Small intestine (tissue), 7 donors: ENCODE data around the gene USP46. TPM values are rescaled to one million over a fixed set of nuclear protein-coding genes. Genes with fewer than 3 reads are reported as not detected.

Experiments
- DNase-seq, 2 donors: peaks; one replicate each; pipeline versions ENCODE4 v3.0.0 to v3.0.0-alpha.2; 2013
- FAIRE-seq: peaks from 2 replicates; lab custom pipeline; 2012; peaks lifted over from hg19 to GRCh38; lab: Jason Lieb, UNC
- H3K27ac ChIP-seq, 3 donors: one replicate each; pipeline ENCODE4 v1.5.1; 2013; ENCODE audit warnings: low read length in 2 of 3, mild to moderate bottlenecking in 2 of 3, control low read depth in 1 of 3, inconsistent platforms in 1 of 3, low read depth in 1 of 3, moderate library complexity in 1 of 3
- H3K27me3 ChIP-seq, 3 donors: one replicate each; pipeline ENCODE4 v1.6.1; 2013; ENCODE audit warnings: low read length in 3 of 3, inconsistent platforms in 1 of 3; ENCODE audit not compliant: control insufficient read depth in 3 of 3, insufficient read depth in 3 of 3
- H3K36me3 ChIP-seq, 3 donors: one replicate each; pipeline ENCODE4 v1.6.1; 2013; ENCODE audit warnings: low read length in 3 of 3, inconsistent platforms in 1 of 3, low read depth in 1 of 3, mild to moderate bottlenecking in 1 of 3, moderate library complexity in 1 of 3; ENCODE audit not compliant: control insufficient read depth in 3 of 3, insufficient read depth in 2 of 3
- H3K4me1 ChIP-seq, 3 donors: one replicate each; pipeline ENCODE4 v1.6.1; 2013; ENCODE audit warnings: low read length in 2 of 3, inconsistent platforms in 1 of 3, low read depth in 1 of 3, mild to moderate bottlenecking in 1 of 3, moderate library complexity in 1 of 3; ENCODE audit not compliant: control insufficient read depth in 3 of 3, insufficient read depth in 2 of 3
- H3K4me3 ChIP-seq, 3 donors: one replicate each; pipeline ENCODE4 v1.5.1; 2013; ENCODE audit warnings: low read length in 3 of 3, control low read depth in 1 of 3, inconsistent platforms in 1 of 3, low read depth in 1 of 3, mild to moderate bottlenecking in 1 of 3, moderate library complexity in 1 of 3
- H3K9me3 ChIP-seq, 2 donors: one replicate each; pipeline ENCODE4 v1.6.1; 2013; ENCODE audit warnings: low read depth in 1 of 2, low read length in 1 of 2; ENCODE audit not compliant: control insufficient read depth in 2 of 2, insufficient read depth in 1 of 2
- WGBS, 3 donors: extraction: QIAGEN DNeasy Blood & Tissue Kit; methylation state at CpG; one replicate each; pipeline ENCODE4 v1.1.7; 2013; 5-methylcytosine and 5-hydroxymethylcytosine counted together
- polyA plus RNA-seq, 4 donors: library from polyadenylated mRNA; stranded (reverse) in 3 of 4; unstranded in 1 of 4; fragments of 200-250 nt in 3 of 4; fragments of 120-200 nt in 1 of 4; gene quantifications; one replicate each; pipeline versions ENCODE4 v1.2.1 to v1.2.3, GENCODE V29; 2013
- donor health status: healthy with polysubstance abuse.
- donor health status: control.
- donor health status: control.
- donor health status: Bipolar disorder and iron deficiency.
- donor health status: healthy.

USP46 gene
- polyA plus RNA-seq, 4 donors, result 2.2 to 11.8 (median 3.6) TPM

- H3K36me3 ChIP-seq, result peaks cover 3 to 23% (median 4%) of the 10 kb centered on the region in 3 donors
- no peak overlapping the region for H3K4me3 ChIP-seq
- DNase-seq, result no peak
- no peak for FAIRE-seq
- 91 to 100% (median 97%) methylated on average over 1 of the region's 1 CpG for WGBS, 3 donors
- H3K9me3 ChIP-seq, result no peaks in the 10 kb centered on the region
- no peaks in the 10 kb centered on the region for H3K4me1 ChIP-seq
- no peak overlapping the region for H3K27ac ChIP-seq
- H3K27me3 ChIP-seq, result no peaks in the 10 kb centered on the region
Measured at GRCh38 chr4:52612341-52612740, 46.8 kb downstream of the USP46 start.

- no peaks in the 10 kb centered on the region for H3K4me1 ChIP-seq
- peaks cover 0 to 2% of the 10 kb centered on the region in 2 donors for H3K9me3 ChIP-seq
- no peak for DNase-seq
- H3K27ac ChIP-seq, result no peak overlapping the region
- FAIRE-seq, result no peak
- WGBS, 3 donors, result 86 to 100% (median 92%) methylated on average over 6 of the region's 6 CpGs
- no peaks in the 10 kb centered on the region for H3K27me3 ChIP-seq
- H3K36me3 ChIP-seq, result peaks cover 3 to 25% (median 4%) of the 10 kb centered on the region in 3 donors
- no peak overlapping the region for H3K4me3 ChIP-seq
Measured at GRCh38 chr4:52611030-52611555, 48.0 kb downstream of the USP46 start.

GRCh38 chr4:52606726-52607125, 52.4 kb downstream of the USP46 start:
- Histone ChIP-seq H3K9me3 (peaks cover 0 to 2% of the 10 kb centered on the region in 2 donors), H3K27me3 (no peaks in the 10 kb centered on the region), H3K36me3 (peaks cover 3 to 34% (median 6%) of the 10 kb centered on the region in 3 donors), H3K27ac (no peak overlapping the region), H3K4me3 (no peak overlapping the region), H3K4me1 (no peaks in the 10 kb centered on the region)
- 90 to 94% (median 92%) methylated on average over 2 of the region's 2 CpGs for WGBS, 3 donors
- DNase-seq (no peak), FAIRE-seq (no peak)

GRCh38 chr4:52606040-52606439, 53.1 kb downstream of the USP46 start:
- Histone ChIP-seq H3K27ac (no peak overlapping the region), H3K4me3 (no peak overlapping the region), H3K4me1 (no peaks in the 10 kb centered on the region), H3K27me3 (no peaks in the 10 kb centered on the region), H3K9me3 (peaks cover 0 to 2% of the 10 kb centered on the region in 2 donors), H3K36me3 (peaks cover 3 to 32% (median 6%) of the 10 kb centered on the region in 3 donors)
- WGBS, 3 donors, result 97 to 100% (median 98%) methylated on average over 2 of the region's 2 CpGs
- DNase-seq (no peak), FAIRE-seq (no peak)

GRCh38 chr4:52604215-52604614, 54.9 kb downstream of the USP46 start:
- DNase-seq, result no peak
- Histone ChIP-seq H3K27ac (no peak overlapping the region), H3K36me3 (peaks cover 0 to 37% (median 5%) of the 10 kb centered on the region in 3 donors), H3K4me1 (no peaks in the 10 kb centered on the region), H3K4me3 (no peak overlapping the region), H3K27me3 (no peaks in the 10 kb centered on the region), H3K9me3 (peaks cover 0 to 2% of the 10 kb centered on the region in 2 donors)
- no peak for FAIRE-seq
- WGBS, 3 donors, result 67 to 81% (median 74%) methylated on average over 3 of the region's 3 CpGs

- peaks cover 0 to 36% (median 8%) of the 10 kb centered on the region in 3 donors for H3K36me3 ChIP-seq
- H3K9me3 ChIP-seq, result no peaks in the 10 kb centered on the region
- FAIRE-seq, result no peak
- no peaks in the 10 kb centered on the region for H3K27me3 ChIP-seq
- DNase-seq, result no peak
- WGBS, 3 donors, result 96% methylated on average over 3 of the region's 3 CpGs
- no peak overlapping the region for H3K27ac ChIP-seq
- H3K4me3 ChIP-seq, result no peak overlapping the region
- peaks cover 0 to 2% (median 0%) of the 10 kb centered on the region in 3 donors for H3K4me1 ChIP-seq
Measured at GRCh38 chr4:52600275-52600674, 58.8 kb downstream of the USP46 start.

GRCh38 chr4:52595001-52595400, 64.1 kb downstream of the USP46 start:
- 89 to 97% (median 91%) methylated on average over 2 of the region's 2 CpGs for WGBS, 3 donors
- Histone ChIP-seq H3K27ac (no peak overlapping the region), H3K27me3 (no peaks in the 10 kb centered on the region), H3K36me3 (peaks cover 2 to 26% (median 5%) of the 10 kb centered on the region in 3 donors), H3K4me3 (no peak overlapping the region), H3K9me3 (no peaks in the 10 kb centered on the region), H3K4me1 (peaks cover 0 to 2% (median 0%) of the 10 kb centered on the region in 3 donors)
- no peak for DNase-seq
- FAIRE-seq, result no peak

- H3K36me3 ChIP-seq, result peaks cover 2 to 17% (median 3%) of the 10 kb centered on the region in 3 donors
Measured at GRCh38 chr4:52592287-52592686, 66.8 kb downstream of the USP46 start.

More at GRCh38 chr4:52592287-52592686, 66.8 kb downstream of the USP46 start:
- H3K4me3 ChIP-seq, result no peak overlapping the region
- FAIRE-seq, result no peak
- H3K27me3 ChIP-seq, result no peaks in the 10 kb centered on the region
- no peaks in the 10 kb centered on the region for H3K9me3 ChIP-seq
- peaks cover 0 to 2% (median 0%) of the 10 kb centered on the region in 3 donors for H3K4me1 ChIP-seq
- 92 to 97% (median 95%) methylated on average over 3 of the region's 3 CpGs for WGBS, 3 donors
- H3K27ac ChIP-seq, result no peak overlapping the region
- no peak for DNase-seq
